ENCODE data around the gene CCDC197.

Gene CCDC197

GRCh38 chr14:93997082-93997481, at the start of gene CCDC197:
Gene CCDC197 (plus strand): TSS chr14:93997301. CDS start chr14:93998132, 831 bp downstream.
- DNase-seq (ENCODE audit: low read depth in 2 of 3, low spot score in 1 of 3), result no peak

GRCh38 chr14:93949511-93950075, 47.5 kb upstream of the CCDC197 start:
- DNase-seq (ENCODE audit: low read depth in 2 of 3, low spot score in 1 of 3), result no peak

- no peak for DNase-seq (ENCODE audit: low read depth in 2 of 3, low spot score in 1 of 3)
Measured at GRCh38 chr14:93950948-93951634, 46.0 kb upstream of the CCDC197 start.

- DNase-seq (ENCODE audit: low read depth in 2 of 3, low spot score in 1 of 3), result no peak
Measured at GRCh38 chr14:93951635-93952540, 45.2 kb upstream of the CCDC197 start.

- DNase-seq (ENCODE audit: low read depth in 2 of 3, low spot score in 1 of 3), result no peak
Measured at GRCh38 chr14:93952829-93953228, 44.3 kb upstream of the CCDC197 start.

- no peak for DNase-seq (ENCODE audit: low read depth in 2 of 3, low spot score in 1 of 3)
Measured at GRCh38 chr14:93953263-93953662, 43.8 kb upstream of the CCDC197 start.

- DNase-seq (ENCODE audit: low read depth in 2 of 3, low spot score in 1 of 3), result no peak
Measured at GRCh38 chr14:93953739-93954515, 43.2 kb upstream of the CCDC197 start.

- no peak for DNase-seq (ENCODE audit: low read depth in 2 of 3, low spot score in 1 of 3)
Measured at GRCh38 chr14:93954516-93954830, 42.6 kb upstream of the CCDC197 start.

GRCh38 chr14:93954900-93955849, 41.9 kb upstream of the CCDC197 start:
- DNase-seq (ENCODE audit: low read depth in 2 of 3, low spot score in 1 of 3), result no peak

GRCh38 chr14:93955850-93956481, 41.1 kb upstream of the CCDC197 start:
- no peak for DNase-seq (ENCODE audit: low read depth in 2 of 3, low spot score in 1 of 3)

- DNase-seq (ENCODE audit: low read depth in 2 of 3, low spot score in 1 of 3), result no peak
Measured at GRCh38 chr14:93956514-93957332, 40.4 kb upstream of the CCDC197 start.

- DNase-seq (ENCODE audit: low read depth in 2 of 3, low spot score in 1 of 3), result no peak
Measured at GRCh38 chr14:93957333-93957710, 39.8 kb upstream of the CCDC197 start.

- DNase-seq (ENCODE audit: low read depth in 2 of 3, low spot score in 1 of 3), result no peak
Measured at GRCh38 chr14:93957751-93958566, 39.1 kb upstream of the CCDC197 start.

- no peak for DNase-seq (ENCODE audit: low read depth in 2 of 3, low spot score in 1 of 3)
Measured at GRCh38 chr14:93958567-93959238, 38.4 kb upstream of the CCDC197 start.

- peak; percentile 92 to 93 (median 93) for DNase-seq (ENCODE audit: low read depth in 2 of 3, low spot score in 1 of 3)
Measured at GRCh38 chr14:93959239-93960107, 37.6 kb upstream of the CCDC197 start.

GRCh38 chr14:93960108-93960475, 37.0 kb upstream of the CCDC197 start:
- no peak for DNase-seq (ENCODE audit: low read depth in 2 of 3, low spot score in 1 of 3)
